PC-9 (cell line): Measurements from ENCODE around the gene UBE2U. TPM values are rescaled to one million over a fixed set of nuclear protein-coding genes. Genes with fewer than 3 reads are reported as not detected.

Experiments used
- BruUV-seq: library from RNA; stranded (reverse); fragments of 400-500 nt; replicated peaks from 2 replicates; lab custom pipeline; 2021; lab: Mats Ljungman, UMichigan
- CTCF ChIA-PET: fragments of 300-600 bp; sonication (Branson Sonifier 250); formaldehyde crosslinking; loops from one replicate; lab custom pipeline; 2022; ENCODE audit warnings: antibody characterized with exemption; lab: Charles Lee
- POLR2A ChIA-PET: fragments of 300-600 bp; sonication (Branson Sonifier 250); formaldehyde crosslinking; loops from one replicate; lab custom pipeline; 2022; ENCODE audit warnings: antibody characterized with exemption; ENCODE audit not compliant: unreplicated experiment; lab: Charles Lee
- DNase-seq, 2 experiments: peaks; one replicate each; pipeline versions ENCODE4 v3.0.0 to v3.0.0-alpha.2; 2015 to 2022; ENCODE audit warnings: mixed read lengths in 1 of 2
- H2AFZ ChIP-seq: fragments of 200-600 bp; sonication (generic); 2 replicates; pipeline ENCODE4 v1.8.1; 2017; ENCODE audit warnings: antibody characterized with exemption
- H3F3A ChIP-seq: fragments of 200-600 bp; sonication (generic); 2 replicates; pipeline ENCODE4 v1.8.1; 2017; ENCODE audit warnings: antibody characterized with exemption, mild to moderate bottlenecking, low read depth; ENCODE audit not compliant: insufficient read depth
- H3K27ac ChIP-seq: fragments of 200-600 bp; sonication (generic); 2 replicates; pipeline ENCODE4 v1.6.1; 2016; ENCODE audit warnings: mixed run types
- H3K27me3 ChIP-seq: fragments of 200-600 bp; sonication (generic); 2 replicates; pipeline ENCODE4 v1.6.1; 2016; ENCODE audit warnings: low read depth, mixed run types; ENCODE audit not compliant: insufficient read depth
- H3K36me3 ChIP-seq: fragments of 200-600 bp; sonication (generic); 2 replicates; pipeline ENCODE4 v1.6.1; 2016; ENCODE audit warnings: low read depth, mixed run types
- H3K4me1 ChIP-seq: fragments of 200-600 bp; sonication (generic); replicated peaks from 2 replicates; pipeline ENCODE4 v1.6.1; 2016; ENCODE audit warnings: mixed run types; ENCODE audit not compliant: insufficient read depth
- H3K4me2 ChIP-seq: fragments of 200-600 bp; sonication (generic); 2 replicates; pipeline ENCODE4 v1.6.1; 2017; ENCODE audit warnings: mixed run types
- H3K4me3 ChIP-seq: fragments of 200-600 bp; sonication (generic); 2 replicates; pipeline ENCODE4 v1.6.1; 2016; ENCODE audit warnings: mixed run types
- H3K79me2 ChIP-seq: fragments of 200-600 bp; sonication (generic); 2 replicates; pipeline ENCODE4 v1.6.1; 2017; ENCODE audit warnings: low read depth, mixed run types
- H3K9me2 ChIP-seq: fragments of 200-600 bp; sonication (generic); 2 replicates; pipeline ENCODE4 v1.8.1; 2017; ENCODE audit warnings: mild to moderate bottlenecking; ENCODE audit not compliant: insufficient read depth
- H3K9me3 ChIP-seq: fragments of 200-600 bp; sonication (generic); 2 replicates; pipeline ENCODE4 v1.8.1; 2016; ENCODE audit warnings: low read depth; ENCODE audit not compliant: insufficient read depth
- H4K20me1 ChIP-seq: fragments of 200-600 bp; sonication (generic); 2 replicates; pipeline ENCODE4 v1.8.1; 2017; ENCODE audit not compliant: insufficient read depth
- CTCF ChIP-seq: fragments of 200-600 bp; sonication (generic); conservative IDR thresholded peaks from 2 replicates; pipeline ENCODE4 v1.6.1; 2017; ENCODE audit warnings: mixed run types, antibody characterized with exemption, mild to moderate bottlenecking, moderate library complexity
- EZH2 ChIP-seq: fragments of 200-600 bp; sonication (generic); IDR thresholded peaks from 2 replicates; pipeline ENCODE4 v1.8.0; 2017; ENCODE audit warnings: antibody characterized with exemption, low read depth
- intact Hi-C: fragments of 100-400 bp; cut with micrococcal nuclease; formaldehyde crosslinking; loops from one replicate; pipeline ENCODE4 v1.10.0; 2022; ENCODE audit not compliant: unreplicated experiment
- total RNA-seq: library from RNA; stranded (reverse); gene quantifications from 2 replicates; pipeline ENCODE4 v1.2.3, GENCODE V29; 2021

The UBE2U gene
- total RNA-seq, 1 experiment from 2014 or later = not detected

GRCh38 chr1:64171246-64171645 is 32.2 kb upstream of the UBE2U start:
- peak overlapping the region; percentile 97 for H3K27ac ChIP-seq
- no TSS peak for BruUV-seq
- H3F3A ChIP-seq = peaks cover 34% of the 10 kb centered on the region
- H3K4me2 ChIP-seq = peak overlapping the region; percentile 79
- TF ChIP-seq CTCF = no peak
- no peak for TF ChIP-seq EZH2
- intact Hi-C loops = loop anchor here (1.0 kb wide), 1 partner anchor 251 kb away; no protein-coding TSS in a partner anchor
- no peaks in the 10 kb centered on the region; the same call in 1 of the 2 replicates for H3K9me3 ChIP-seq
- DNase-seq = peak in 1 of 2 experiments; percentile 39
- CTCF ChIA-PET = no interaction called here
- H3K4me3 ChIP-seq = peak overlapping the region; percentile 22; the same call in 1 of the 2 replicates
- H3K4me1 ChIP-seq = peaks cover 47% of the 10 kb centered on the region
- no peak overlapping the region for H2AFZ ChIP-seq
- H3K36me3 ChIP-seq = peaks cover 11% of the 10 kb centered on the region
- no peaks in the 10 kb centered on the region for H4K20me1 ChIP-seq
- no peaks in the 10 kb centered on the region for H3K9me2 ChIP-seq
- no peaks in the 10 kb centered on the region for H3K27me3 ChIP-seq
- no peaks in the 10 kb centered on the region for H3K79me2 ChIP-seq
- POLR2A ChIA-PET = interaction anchor here (0.6 kb wide), 1 partner anchor 269 kb away, joined by 3 read pairs; no protein-coding TSS in a partner anchor

- Histone ChIP-seq H3K4me3 (peak overlapping the region; percentile 22; the same call in 1 of the 2 replicates), H4K20me1 (no peaks in the 10 kb centered on the region), H3K36me3 (peaks cover 11% of the 10 kb centered on the region), H3K4me2 (peak overlapping the region; percentile 79), H3K4me1 (peaks cover 47% of the 10 kb centered on the region), H3F3A (peaks cover 34% of the 10 kb centered on the region), H3K9me2 (no peaks in the 10 kb centered on the region), H3K27me3 (no peaks in the 10 kb centered on the region), H3K27ac (peak overlapping the region; percentile 97), H2AFZ (0 out of 2 replicates have a peak overlapping the region, but pooled peaks have one; percentile 28), H3K79me2 (no peaks in the 10 kb centered on the region), H3K9me3 (no peaks in the 10 kb centered on the region; the same call in 1 of the 2 replicates)
- intact Hi-C loops = loop anchor here (1.0 kb wide), 2 partner anchors 68 to 252 kb away; no protein-coding TSS in a partner anchor
- no TSS peak for BruUV-seq
- POLR2A ChIA-PET = interaction anchor here (0.6 kb wide), 1 partner anchor 270 kb away, joined by 3 read pairs; no protein-coding TSS in a partner anchor
- CTCF ChIA-PET = no interaction called here
- DNase-seq = peak; percentile 46 to 98
- TF ChIP-seq EZH2 (no peak), CTCF (no peak)
Measured at GRCh38 chr1:64171797-64172281, 31.6 kb upstream of the UBE2U start.

- CTCF ChIA-PET = no interaction called here
- H3K9me3 ChIP-seq = no peaks in the 10 kb centered on the region; the same call in 1 of the 2 replicates
- TSS peak; percentile 26 for BruUV-seq
- peaks cover 47% of the 10 kb centered on the region for H3K4me1 ChIP-seq
- peaks cover 34% of the 10 kb centered on the region for H3F3A ChIP-seq
- POLR2A ChIA-PET = interaction anchor here (0.6 kb wide), 1 partner anchor 1646 kb away, joined by 3 read pairs; no protein-coding TSS in a partner anchor
- intact Hi-C loops = loop anchor here (1.0 kb wide), 1 partner anchor 68 kb away; no protein-coding TSS in a partner anchor
- no peaks in the 10 kb centered on the region for H4K20me1 ChIP-seq
- H3K9me2 ChIP-seq = no peaks in the 10 kb centered on the region
- no peaks in the 10 kb centered on the region for H3K79me2 ChIP-seq
- peak in 1 of 2 experiments; percentile 71 for DNase-seq
- H2AFZ ChIP-seq = no peak overlapping the region
- no peak for TF ChIP-seq EZH2
- peak overlapping the region; percentile 79 for H3K4me2 ChIP-seq
- peaks cover 11% of the 10 kb centered on the region for H3K36me3 ChIP-seq
- peak overlapping the region; percentile 97 for H3K27ac ChIP-seq
- H3K27me3 ChIP-seq = no peaks in the 10 kb centered on the region
- H3K4me3 ChIP-seq = peak overlapping the region; percentile 37; the same call in 1 of the 2 replicates
Measured at GRCh38 chr1:64172458-64172983, 30.9 kb upstream of the UBE2U start.
